SJSA1 (cell line): Measurements from ENCODE around the gene JAG1. TPM values are rescaled to one million over a fixed set of nuclear protein-coding genes. Genes with fewer than 3 reads are reported as not detected.

Experiments used
- DNase-seq, 2 experiments: peaks; one replicate each; pipeline ENCODE4 v3.0.0-alpha.2; 2015 to 2020; ENCODE audit warnings: low spot score in 2 of 2, low read depth in 1 of 2
- H3K27ac ChIP-seq: fragments of 250-450 bp; sonication (Bioruptor Pico); 2 replicates; pipeline ENCODE4 v1.5.1; 2020; ENCODE audit warnings: mild to moderate bottlenecking, moderate library complexity
- H3K27me3 ChIP-seq: fragments of 250-450 bp; sonication (Bioruptor Pico); replicated peaks from 2 replicates; pipeline ENCODE4 v1.5.1; 2020; ENCODE audit warnings: mild to moderate bottlenecking, moderate library complexity
- H3K36me3 ChIP-seq: fragments of 250-450 bp; sonication (Bioruptor Pico); 2 replicates; pipeline ENCODE4 v1.5.1; 2020; ENCODE audit warnings: mild to moderate bottlenecking
- H3K4me1 ChIP-seq: fragments of 250-450 bp; sonication (Bioruptor Pico); replicated peaks from 2 replicates; pipeline ENCODE4 v1.6.1; 2021; ENCODE audit warnings: mild to moderate bottlenecking
- H3K4me3 ChIP-seq: fragments of 250-450 bp; sonication (Bioruptor Pico); 2 replicates; pipeline ENCODE4 v1.5.1; 2020; ENCODE audit warnings: mild to moderate bottlenecking
- H3K9me3 ChIP-seq: fragments of 250-450 bp; sonication (Bioruptor Pico); replicated peaks from 2 replicates; pipeline ENCODE4 v1.5.1; 2020; ENCODE audit warnings: mild to moderate bottlenecking
- total RNA-seq: library from RNA; depleted of rRNA; stranded (reverse); fragments of >200 nt; shearing (Covaris generic); gene quantifications from 2 replicates; pipeline ENCODE4 v1.2.3, GENCODE V29; 2014

JAG1 gene
- total RNA-seq, 1 experiment from 2014 or later: 40.9 TPM

DNA sequence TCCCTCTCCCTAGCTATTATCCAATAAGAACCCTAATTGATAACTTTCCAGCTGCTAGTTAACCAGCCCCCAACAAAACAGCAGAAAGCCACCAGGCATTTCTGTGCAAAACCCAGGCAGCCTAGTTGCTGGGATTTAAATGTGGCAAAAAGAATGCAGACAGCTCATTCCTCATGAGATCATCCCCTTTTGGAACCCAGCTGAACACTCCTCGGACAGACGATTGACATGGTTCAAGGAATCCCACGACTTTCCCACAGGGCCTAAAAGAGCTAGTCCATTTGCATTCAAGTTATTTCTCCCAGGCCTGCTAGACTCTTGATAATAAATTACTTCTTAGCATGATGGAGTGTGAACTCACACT, 24.0 kb downstream of the JAG1 start:
- Histone ChIP-seq H3K36me3 (peaks cover 94% of the 10 kb centered on the region), H3K27ac (peak overlapping the region; percentile 84)
- peak in 1 of 2 experiments; percentile 56 for DNase-seq

DNA sequence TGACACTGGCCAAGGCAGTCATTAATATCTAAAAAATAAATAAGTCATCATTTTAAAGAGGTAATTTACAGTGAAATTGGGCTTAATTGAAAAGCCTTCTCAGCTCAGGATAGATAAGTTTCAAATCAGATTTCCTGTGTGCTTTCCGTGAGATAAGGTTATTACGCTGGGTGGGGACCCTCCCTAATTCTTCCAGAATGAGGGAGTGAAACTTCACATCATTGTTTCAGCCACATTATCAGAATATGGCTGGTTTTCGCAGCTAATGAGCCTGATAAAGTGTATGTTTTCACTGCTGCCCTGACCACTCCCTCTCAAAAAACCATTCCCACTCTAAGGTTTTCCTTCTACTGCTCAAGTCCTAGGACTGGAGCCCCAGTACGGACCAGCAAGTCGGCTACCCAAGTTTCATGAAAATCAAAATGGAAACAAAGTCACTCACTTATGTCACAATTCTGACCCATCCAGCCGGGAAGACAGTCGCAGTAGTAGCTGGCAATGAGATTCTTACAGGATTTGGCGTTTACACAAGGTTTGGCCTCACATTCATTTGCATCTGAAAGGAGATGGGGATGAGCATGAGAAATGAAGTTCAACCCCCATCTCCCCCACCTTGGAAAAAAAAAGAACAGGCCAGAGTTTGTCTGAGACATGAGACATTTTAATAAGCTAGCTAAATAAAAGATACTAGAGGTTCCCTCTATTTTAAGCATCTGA, 24.6 kb downstream of the JAG1 start:
- H3K36me3 ChIP-seq: peaks cover 94% of the 10 kb centered on the region

More for the DNA sequence above, 24.0 kb downstream of the JAG1 start:
- Histone ChIP-seq H3K4me1 (peaks cover 59% of the 10 kb centered on the region), H3K4me3 (no peak overlapping the region), H3K9me3 (no peaks in the 10 kb centered on the region), H3K27me3 (no peaks in the 10 kb centered on the region)

DNA sequence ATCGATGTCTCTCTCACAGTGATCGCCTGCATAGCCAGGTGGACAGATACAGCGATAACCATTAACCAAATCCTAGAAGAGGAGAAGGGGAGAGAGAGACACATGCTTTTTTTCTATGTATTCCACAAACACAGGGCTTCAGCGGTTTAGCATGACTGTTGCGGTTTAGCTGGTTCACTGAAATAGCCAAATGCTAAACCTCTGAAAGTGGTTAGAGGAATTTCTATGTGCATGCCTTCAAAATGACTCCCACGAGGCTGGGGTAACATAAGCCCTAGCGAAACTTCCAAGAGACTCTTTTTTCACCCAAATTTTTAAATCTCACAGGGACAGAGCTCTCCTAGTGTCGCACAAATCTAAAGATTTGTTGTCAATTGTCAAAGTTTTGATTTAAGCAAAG, 25.1 kb downstream of the JAG1 start:
- no peaks in the 10 kb centered on the region for H3K9me3 ChIP-seq
- H3K27me3 ChIP-seq: no peaks in the 10 kb centered on the region
- peaks cover 94% of the 10 kb centered on the region for H3K36me3 ChIP-seq
- peaks cover 48% of the 10 kb centered on the region for H3K4me1 ChIP-seq
- DNase-seq: peak; percentile 80 to 86
- H3K4me3 ChIP-seq: no peak overlapping the region
- H3K27ac ChIP-seq: peak overlapping the region; percentile 84

More for the DNA sequence above, 24.6 kb downstream of the JAG1 start:
- DNase-seq: no peak
- no peaks in the 10 kb centered on the region for H3K9me3 ChIP-seq
- H3K4me1 ChIP-seq: peaks cover 54% of the 10 kb centered on the region
- no peaks in the 10 kb centered on the region for H3K27me3 ChIP-seq
- H3K27ac ChIP-seq: peak overlapping the region; percentile 84
- H3K4me3 ChIP-seq: no peak overlapping the region

DNA sequence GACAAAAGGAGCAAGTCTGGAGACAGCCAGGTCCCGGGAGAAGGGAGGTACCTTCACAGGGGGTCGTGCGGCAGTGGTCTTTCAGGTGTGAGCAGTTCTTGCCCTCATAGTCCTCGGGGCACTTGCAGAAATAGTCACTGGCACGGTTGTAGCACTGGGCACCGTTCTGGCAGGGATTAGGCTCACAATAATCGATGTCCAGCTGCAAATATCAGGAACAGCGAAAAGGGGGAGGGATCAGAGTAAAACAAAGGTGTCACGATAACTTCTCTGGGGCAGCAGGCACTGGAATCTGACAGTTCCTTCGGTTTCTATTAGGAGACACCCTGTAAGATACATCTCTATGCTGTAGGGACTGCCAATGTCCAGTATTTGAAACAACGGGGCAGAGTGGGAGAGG, 25.9 kb downstream of the JAG1 start:
- Histone ChIP-seq H3K9me3 (no peaks in the 10 kb centered on the region), H3K4me3 (no peak overlapping the region), H3K36me3 (peaks cover 98% of the 10 kb centered on the region), H3K4me1 (peaks cover 55% of the 10 kb centered on the region), H3K27ac (peak overlapping the region; percentile 84), H3K27me3 (no peaks in the 10 kb centered on the region)
- no peak for DNase-seq

DNA sequence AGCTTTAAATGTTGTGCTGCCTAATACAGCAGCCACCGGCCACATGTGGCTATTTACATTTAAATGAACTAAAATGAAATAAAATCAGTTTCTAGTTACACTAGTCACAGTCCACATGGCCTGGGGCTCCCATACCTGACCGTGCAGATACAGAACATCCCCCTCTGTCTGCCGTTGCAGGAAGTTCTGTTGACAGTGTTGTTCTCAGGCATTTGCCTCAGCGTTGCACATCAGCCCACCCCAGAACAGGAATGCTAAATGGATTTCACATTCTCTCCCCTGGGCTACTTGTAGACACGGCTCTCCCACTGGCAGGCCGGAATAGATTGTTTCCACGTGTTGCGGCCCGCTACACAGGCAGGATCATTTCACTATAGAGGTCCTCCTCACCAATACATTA, 26.3 kb downstream of the JAG1 start:
- peak overlapping the region; percentile 84 for H3K27ac ChIP-seq
- no peak overlapping the region for H3K4me3 ChIP-seq
- peaks cover 59% of the 10 kb centered on the region for H3K4me1 ChIP-seq
- H3K27me3 ChIP-seq: no peaks in the 10 kb centered on the region
- no peak for DNase-seq
- peaks cover 98% of the 10 kb centered on the region for H3K36me3 ChIP-seq
- no peaks in the 10 kb centered on the region for H3K9me3 ChIP-seq

DNA sequence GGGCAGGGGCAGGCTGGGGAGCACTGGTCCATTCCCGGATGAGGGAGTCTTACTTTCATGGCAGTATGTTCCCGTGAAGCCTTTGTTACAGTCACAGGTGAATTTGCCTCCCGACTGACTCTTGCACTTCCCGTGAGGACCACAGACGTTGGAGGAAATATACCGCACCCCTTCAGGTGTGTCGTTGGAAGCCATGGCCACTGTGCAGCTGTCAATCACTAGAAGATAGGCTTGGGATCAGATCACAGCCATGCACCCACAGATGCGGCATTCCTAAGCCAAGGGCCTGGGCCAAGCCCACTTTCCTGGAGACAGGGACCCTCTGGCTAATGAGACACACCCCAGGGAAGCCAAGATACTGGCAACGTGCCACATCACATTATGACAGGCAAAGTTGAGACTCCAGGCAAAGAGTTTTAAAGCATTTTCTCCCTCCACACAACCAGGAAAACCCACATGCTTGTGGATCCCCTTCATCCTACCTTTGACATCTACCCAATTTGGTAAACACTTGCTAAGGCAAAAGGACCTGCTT, 26.8 kb downstream of the JAG1 start:
- H3K9me3 ChIP-seq: no peaks in the 10 kb centered on the region
- H3K27me3 ChIP-seq: no peaks in the 10 kb centered on the region
- no peak overlapping the region for H3K4me3 ChIP-seq
- peaks cover 62% of the 10 kb centered on the region for H3K4me1 ChIP-seq
- DNase-seq: no peak
- H3K27ac ChIP-seq: no peak overlapping the region
- peaks cover 98% of the 10 kb centered on the region for H3K36me3 ChIP-seq

DNA sequence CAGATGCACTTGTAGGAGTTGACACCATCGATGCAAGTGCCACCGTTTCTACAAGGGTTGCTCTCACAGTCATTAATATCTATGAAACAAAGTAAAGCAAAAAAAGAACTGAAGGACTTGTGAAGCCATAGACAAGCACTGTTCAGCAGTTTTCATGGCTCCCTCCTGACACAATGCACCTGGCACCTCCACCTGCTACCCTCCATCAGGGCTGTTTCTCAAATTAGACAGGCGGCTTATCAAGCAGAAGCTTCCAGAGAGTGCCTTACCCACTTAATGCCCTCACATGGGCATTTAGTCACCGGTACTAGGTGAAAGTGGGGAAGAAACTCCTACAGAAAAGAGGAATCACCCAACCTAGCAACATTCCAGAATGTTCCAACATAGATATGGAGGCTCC, 27.8 kb downstream of the JAG1 start:
- Histone ChIP-seq H3K4me3 (no peak overlapping the region), H3K27me3 (no peaks in the 10 kb centered on the region), H3K27ac (no peak overlapping the region), H3K4me1 (peaks cover 52% of the 10 kb centered on the region), H3K9me3 (no peaks in the 10 kb centered on the region), H3K36me3 (peaks cover 98% of the 10 kb centered on the region)
- DNase-seq: no peak

DNA sequence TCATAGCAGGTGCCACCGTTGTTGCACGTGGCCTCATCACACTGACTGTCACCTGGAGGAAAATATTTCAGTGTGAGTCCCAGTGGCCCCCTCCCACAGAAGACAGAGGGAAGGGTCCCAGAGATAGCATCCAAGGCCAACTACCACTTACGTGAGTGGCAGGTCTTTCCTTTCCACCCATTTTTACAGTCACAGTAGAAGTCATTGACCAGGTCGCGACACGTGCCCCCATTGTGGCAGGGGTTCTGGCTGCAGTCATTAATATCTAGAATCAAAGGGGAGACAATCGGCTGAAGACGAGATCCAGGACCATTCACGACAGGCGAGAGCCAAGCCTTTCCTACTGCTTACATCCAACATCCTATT, 28.6 kb downstream of the JAG1 start:
- DNase-seq: no peak
- Histone ChIP-seq H3K27ac (no peak overlapping the region), H3K9me3 (no peaks in the 10 kb centered on the region), H3K4me3 (no peak overlapping the region), H3K27me3 (no peaks in the 10 kb centered on the region), H3K4me1 (peaks cover 46% of the 10 kb centered on the region), H3K36me3 (peaks cover 98% of the 10 kb centered on the region)

DNA sequence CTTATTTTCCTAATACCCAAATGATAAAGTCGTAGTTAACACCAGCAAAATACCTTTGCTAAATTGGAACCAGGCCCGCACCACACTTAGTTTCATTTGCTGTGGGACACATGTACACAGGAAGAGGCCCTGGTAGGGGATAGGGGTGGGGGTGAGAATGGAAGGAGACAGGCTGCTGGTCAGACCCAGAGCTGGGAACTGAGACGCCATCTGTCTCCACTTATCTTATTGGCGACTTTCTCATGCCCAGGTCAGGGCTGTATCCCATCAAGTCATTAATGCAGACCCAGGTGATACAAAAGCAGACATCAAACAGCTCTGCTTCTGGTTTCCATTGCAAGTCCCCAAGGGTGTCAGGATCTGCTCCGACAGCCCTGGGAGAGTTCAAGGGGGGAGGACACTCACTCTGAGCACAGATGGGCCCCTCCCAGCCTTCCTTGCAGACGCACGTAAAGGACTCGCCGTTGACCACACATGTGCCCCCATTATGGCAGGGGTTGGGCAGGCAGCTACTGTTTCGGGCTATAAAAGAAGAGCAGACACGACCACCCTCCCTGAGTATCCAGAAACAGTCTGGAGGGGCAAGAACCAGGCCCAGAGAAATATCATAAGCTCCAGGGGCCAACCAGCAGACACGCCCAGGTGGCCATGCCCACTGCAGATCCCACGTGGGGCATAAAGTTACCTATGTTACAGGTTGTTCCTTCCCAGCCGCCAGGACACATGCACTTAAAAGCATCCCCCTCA, 29.2 kb downstream of the JAG1 start:
- no peak for DNase-seq
- Histone ChIP-seq H3K27me3 (no peaks in the 10 kb centered on the region), H3K4me1 (peaks cover 41% of the 10 kb centered on the region), H3K9me3 (no peaks in the 10 kb centered on the region), H3K36me3 (peaks cover 98% of the 10 kb centered on the region), H3K27ac (no peak overlapping the region), H3K4me3 (no peak overlapping the region)

DNA sequence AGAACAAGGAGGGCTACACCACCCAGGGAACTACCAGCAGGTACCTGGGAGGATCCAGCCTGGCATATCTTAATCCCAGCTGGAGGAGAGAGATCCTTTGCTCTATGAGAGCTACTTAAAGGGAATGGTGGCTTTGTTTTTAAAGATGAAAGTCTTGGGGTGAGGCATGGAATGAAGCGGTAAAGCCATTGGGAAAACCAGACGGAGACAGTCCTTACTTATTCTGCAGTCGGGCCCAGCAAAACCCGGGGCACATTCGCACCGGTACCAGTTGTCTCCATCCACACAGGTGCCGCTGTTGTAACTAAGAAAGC, 30.3 kb downstream of the JAG1 start:
- Histone ChIP-seq H3K4me3 (no peak overlapping the region), H3K9me3 (no peaks in the 10 kb centered on the region), H3K36me3 (peaks cover 100% of the 10 kb centered on the region), H3K27me3 (no peaks in the 10 kb centered on the region), H3K4me1 (peaks cover 30% of the 10 kb centered on the region), H3K27ac (no peak overlapping the region)
- DNase-seq: no peak

DNA sequence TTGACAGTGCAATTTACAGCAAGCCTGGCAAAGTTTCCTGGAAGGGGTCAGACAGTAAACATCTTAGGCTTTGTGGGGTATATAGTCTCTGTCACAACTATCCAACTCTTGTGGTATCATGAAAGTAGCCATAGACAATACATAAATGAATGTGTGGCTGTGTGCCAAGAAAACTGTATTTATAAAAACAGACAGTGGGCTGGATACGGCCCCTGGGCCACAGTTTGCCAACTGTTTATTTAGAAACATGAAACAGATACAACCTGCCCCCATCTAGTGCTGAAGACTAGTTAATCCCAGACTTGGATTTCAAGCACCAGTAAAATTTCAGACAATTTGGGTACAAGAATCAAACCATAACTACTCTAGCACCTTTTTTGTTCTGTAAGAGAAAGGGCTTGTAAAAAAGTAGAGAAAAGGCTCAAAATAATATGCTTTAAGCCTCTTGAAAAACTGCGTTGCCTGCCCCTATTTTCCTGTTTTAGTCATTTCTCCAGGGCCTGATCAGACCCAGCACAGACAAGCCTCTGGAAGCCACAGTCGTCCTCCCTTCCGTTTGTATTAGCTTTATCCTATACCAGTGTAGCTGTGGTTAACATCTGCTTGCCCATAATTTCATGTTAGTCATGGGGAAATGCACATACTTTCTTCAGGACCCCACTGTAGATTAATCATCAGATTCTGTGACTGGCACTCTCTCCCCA, 30.8 kb downstream of the JAG1 start:
- no peak overlapping the region for H3K27ac ChIP-seq
- peaks cover 24% of the 10 kb centered on the region for H3K4me1 ChIP-seq
- H3K36me3 ChIP-seq: peaks cover 100% of the 10 kb centered on the region
- H3K4me3 ChIP-seq: no peak overlapping the region
- H3K27me3 ChIP-seq: no peaks in the 10 kb centered on the region
- H3K9me3 ChIP-seq: no peaks in the 10 kb centered on the region
- no peak for DNase-seq

DNA sequence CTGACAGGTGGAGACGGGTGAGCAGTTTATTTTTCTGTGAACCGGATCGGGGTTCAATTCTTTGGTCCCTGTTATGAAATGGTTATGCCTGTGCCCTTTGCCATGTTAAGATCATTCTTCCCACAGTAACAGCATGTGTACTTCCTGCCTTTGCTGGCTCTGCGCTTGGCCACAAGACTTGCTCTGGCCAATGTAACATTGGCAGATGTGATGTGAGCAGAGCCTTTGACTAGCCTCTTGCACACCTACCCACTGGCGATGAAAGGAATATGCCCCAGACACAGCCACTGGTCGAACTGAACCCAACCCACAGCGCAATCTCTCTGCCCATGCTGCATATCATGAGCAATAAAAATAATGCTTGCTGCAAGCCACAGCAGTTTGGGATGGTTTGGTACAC, 31.9 kb downstream of the JAG1 start:
- Histone ChIP-seq H3K36me3 (peaks cover 100% of the 10 kb centered on the region), H3K27me3 (no peaks in the 10 kb centered on the region), H3K4me1 (peaks cover 18% of the 10 kb centered on the region), H3K9me3 (no peaks in the 10 kb centered on the region), H3K27ac (no peak overlapping the region), H3K4me3 (no peak overlapping the region)
- no peak for DNase-seq

DNA sequence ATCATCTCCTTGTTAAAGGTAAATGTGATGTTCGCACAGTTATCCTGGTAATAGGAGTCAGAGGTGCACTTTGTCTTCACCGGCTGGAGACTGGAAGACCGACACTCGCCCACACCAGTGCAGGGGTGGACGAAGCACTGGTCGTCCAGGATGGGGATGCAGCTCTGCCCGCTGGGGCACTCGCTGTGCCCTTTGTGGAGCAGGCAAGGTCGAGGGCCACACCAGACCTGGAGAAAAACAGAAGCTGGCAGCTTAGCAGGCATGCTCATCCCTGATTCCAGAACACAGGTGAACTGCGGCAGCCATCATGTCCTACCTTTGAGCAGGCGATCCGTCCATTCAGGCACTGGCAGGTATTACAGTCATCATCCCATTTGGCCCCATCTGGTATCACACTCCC, 32.3 kb downstream of the JAG1 start:
- no peak for DNase-seq
- Histone ChIP-seq H3K4me3 (no peak overlapping the region), H3K27me3 (no peaks in the 10 kb centered on the region), H3K4me1 (peaks cover 23% of the 10 kb centered on the region), H3K9me3 (no peaks in the 10 kb centered on the region), H3K36me3 (peaks cover 98% of the 10 kb centered on the region), H3K27ac (no peak overlapping the region)

DNA sequence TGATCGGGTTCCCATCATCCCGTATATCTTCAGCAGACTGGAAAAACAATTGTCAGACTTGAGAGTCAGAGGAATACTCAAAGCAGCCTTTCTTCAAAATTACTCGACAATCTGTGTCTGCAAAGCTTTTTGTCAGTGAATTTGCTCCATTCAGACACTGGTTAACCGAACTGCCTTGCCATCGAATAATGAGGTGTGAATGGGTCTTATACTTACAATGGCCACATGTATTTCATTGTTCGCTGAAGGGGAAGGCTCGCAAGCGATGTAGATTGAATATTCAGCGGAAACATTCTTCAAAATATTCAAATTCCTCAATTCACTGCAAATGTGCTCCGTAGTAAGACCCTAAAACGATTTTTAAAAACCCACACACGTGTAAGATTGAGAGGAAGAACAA, 32.9 kb downstream of the JAG1 start:
- Histone ChIP-seq H3K36me3 (peaks cover 93% of the 10 kb centered on the region), H3K9me3 (no peaks in the 10 kb centered on the region), H3K27ac (no peak overlapping the region), H3K27me3 (no peaks in the 10 kb centered on the region), H3K4me3 (no peak overlapping the region), H3K4me1 (peaks cover 28% of the 10 kb centered on the region)
- DNase-seq: no peak
